ENCODE measurements around the gene PLCXD3.
"Not testable (repeated sequence)": the region's sequence is repeated elsewhere in the genome, so short reads cannot be mapped to it uniquely, and the experiment has no call there.

PLCXD3 gene

GRCh38 chr5:41334221-41334620 is 176.2 kb downstream of the PLCXD3 start:
- Histone ChIP-seq H3K27ac (peak overlapping the region in 1 of 2 donors; percentile 15), H3K4me3 (peak overlapping the region; percentile 47)
- no peak for DNase-seq (ENCODE audit: low spot score)
- TF ChIP-seq CTCF (IDR thresholded peaks at IDR 0.05), result no peak

- no peak for TF ChIP-seq CTCF (IDR thresholded peaks at IDR 0.05)
Observed at GRCh38 chr5:41325074-41325473, 185.3 kb downstream of the PLCXD3 start.

GRCh38 chr5:41322826-41323225 is 187.6 kb downstream of the PLCXD3 start:
- DNase-seq (ENCODE audit: low spot score); H3K4me3 ChIP-seq: not testable (repeated sequence)

More at GRCh38 chr5:41325074-41325473, 185.3 kb downstream of the PLCXD3 start:
- H3K4me3 ChIP-seq, result no peak overlapping the region
- no peak overlapping the region for H3K27ac ChIP-seq
- no peak for DNase-seq (ENCODE audit: low spot score)

GRCh38 chr5:41312478-41313060 is 197.8 kb downstream of the PLCXD3 start:
- no peak for DNase-seq (ENCODE audit: low spot score)
- no peak for TF ChIP-seq CTCF (IDR thresholded peaks at IDR 0.05)
- no peak overlapping the region for H3K4me3 ChIP-seq
- H3K27ac ChIP-seq, result no peak overlapping the region

More at GRCh38 chr5:41322826-41323225, 187.6 kb downstream of the PLCXD3 start:
- H3K27ac ChIP-seq, result not testable (repeated sequence)

GRCh38 chr5:41312066-41312465 is 198.3 kb downstream of the PLCXD3 start:
- Histone ChIP-seq H3K27ac (no peak overlapping the region), H3K4me3 (no peak overlapping the region)
- no peak for DNase-seq (ENCODE audit: low spot score)
- no peak for TF ChIP-seq CTCF (IDR thresholded peaks at IDR 0.05)

GRCh38 chr5:41309275-41309674 is 201.1 kb downstream of the PLCXD3 start:
- DNase-seq (ENCODE audit: low spot score), result no peak
- H3K4me3 ChIP-seq, result no peak overlapping the region
- no peak overlapping the region for H3K27ac ChIP-seq
- no peak for TF ChIP-seq CTCF (IDR thresholded peaks at IDR 0.05)

GRCh38 chr5:41306005-41306404 is 204.4 kb downstream of the PLCXD3 start:
- Histone ChIP-seq H3K27ac (no peak overlapping the region), H3K4me3 (no peak overlapping the region)
- DNase-seq (ENCODE audit: low spot score), result no peak
- TF ChIP-seq CTCF (IDR thresholded peaks at IDR 0.05), result no peak

All from coronary artery (tissue), 2 donors.